ENCODE measurements around the gene NDUFA3.

- TF ChIP-seq CTCF (IDR thresholded peaks at IDR 0.05), result no peak
- TF ChIP-seq POLR2A (IDR thresholded peaks at IDR 0.05), result no peak
Measured at GRCh38 chr19:54094426-54095000, 8.1 kb upstream of the NDUFA3 start.
